BJ (cell line): ENCODE results near the gene RANBP10. TPM values are rescaled to one million over a fixed set of nuclear protein-coding genes. Genes with fewer than 3 reads are reported as not detected.

Experiments used
- CTCF ChIA-PET: fragments of 350-600 bp; formaldehyde crosslinking; extraction: SDS; loops from one replicate; lab custom pipeline; 2021; ENCODE audit warnings: antibody characterized with exemption, inconsistent platforms; lab: Yijun Ruan, JAX
- POLR2A ChIA-PET: fragments of 300-600 bp; sonication (Branson Sonifier 250); formaldehyde crosslinking; extraction: SDS; loops from one replicate; lab custom pipeline; 2021; ENCODE audit warnings: antibody characterized with exemption; lab: Charles Lee
- DNase-seq: peaks from one replicate; pipeline ENCODE4 v3.0.0-alpha.2; 2011; ENCODE audit warnings: low read depth
- H3K27me3 ChIP-seq: 2 replicates; pipeline ENCODE4 v1.6.0; 2011; ENCODE audit warnings: low read length; ENCODE audit not compliant: control insufficient read depth, insufficient read depth
- H3K36me3 ChIP-seq: 2 replicates; pipeline ENCODE4 v1.5.1; 2011; ENCODE audit warnings: low read length; ENCODE audit not compliant: control insufficient read depth, insufficient read depth
- H3K4me3 ChIP-seq: 2 replicates; pipeline ENCODE4 v1.5.1; 2011; ENCODE audit warnings: low read depth, mild to moderate bottlenecking, control low read depth, low read length
- polyA plus RNA-seq: library from polyadenylated mRNA; depleted of rRNA; stranded (reverse); fragments of >200 nt; gene quantifications from 2 replicates; pipeline ENCODE4 v1.2.3, GENCODE V29; 2011
- TF ChIP-seq, protein P1 (sequence below): IDR thresholded peaks from 2 replicates; pipeline ENCODE4 v1.5.1; 2011; ENCODE audit warnings: low read depth, mild to moderate bottlenecking, control low read depth, inconsistent platforms, low read length, moderate library complexity; ENCODE audit not compliant: insufficient read depth

Gene RANBP10
- polyA plus RNA-seq, 1 experiment, result 17.6 TPM

DNA sequence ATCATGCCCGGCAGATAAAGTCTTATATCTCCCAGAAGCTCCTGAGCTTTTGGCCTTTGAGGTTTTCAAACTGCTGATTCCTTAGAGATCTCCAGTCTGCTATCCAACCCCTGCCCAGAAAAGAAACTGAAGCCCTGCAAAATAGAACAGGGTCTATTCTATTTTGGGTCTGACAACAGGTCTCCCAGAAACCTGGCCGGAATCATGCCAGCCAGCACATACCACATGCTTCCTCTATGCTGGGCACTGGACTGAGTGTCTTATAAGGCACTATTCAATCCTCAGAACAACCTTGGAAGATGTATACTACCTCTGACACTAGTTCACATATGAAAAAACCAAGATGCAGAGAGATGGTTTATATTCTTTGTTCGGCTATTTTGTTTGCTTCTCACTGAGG, 66.0 kb downstream of the RANBP10 start:
- Histone ChIP-seq H3K27me3 (no peaks in the 10 kb centered on the region), H3K4me3 (no peak overlapping the region), H3K36me3 (peaks cover 18% of the 10 kb centered on the region)
- ChIA-PET POLR2A (no interaction called here), CTCF (no interaction called here)
- TF ChIP-seq, protein P1, sequence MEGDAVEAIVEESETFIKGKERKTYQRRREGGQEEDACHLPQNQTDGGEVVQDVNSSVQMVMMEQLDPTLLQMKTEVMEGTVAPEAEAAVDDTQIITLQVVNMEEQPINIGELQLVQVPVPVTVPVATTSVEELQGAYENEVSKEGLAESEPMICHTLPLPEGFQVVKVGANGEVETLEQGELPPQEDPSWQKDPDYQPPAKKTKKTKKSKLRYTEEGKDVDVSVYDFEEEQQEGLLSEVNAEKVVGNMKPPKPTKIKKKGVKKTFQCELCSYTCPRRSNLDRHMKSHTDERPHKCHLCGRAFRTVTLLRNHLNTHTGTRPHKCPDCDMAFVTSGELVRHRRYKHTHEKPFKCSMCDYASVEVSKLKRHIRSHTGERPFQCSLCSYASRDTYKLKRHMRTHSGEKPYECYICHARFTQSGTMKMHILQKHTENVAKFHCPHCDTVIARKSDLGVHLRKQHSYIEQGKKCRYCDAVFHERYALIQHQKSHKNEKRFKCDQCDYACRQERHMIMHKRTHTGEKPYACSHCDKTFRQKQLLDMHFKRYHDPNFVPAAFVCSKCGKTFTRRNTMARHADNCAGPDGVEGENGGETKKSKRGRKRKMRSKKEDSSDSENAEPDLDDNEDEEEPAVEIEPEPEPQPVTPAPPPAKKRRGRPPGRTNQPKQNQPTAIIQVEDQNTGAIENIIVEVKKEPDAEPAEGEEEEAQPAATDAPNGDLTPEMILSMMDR, result no peak
- no peak for DNase-seq

DNA sequence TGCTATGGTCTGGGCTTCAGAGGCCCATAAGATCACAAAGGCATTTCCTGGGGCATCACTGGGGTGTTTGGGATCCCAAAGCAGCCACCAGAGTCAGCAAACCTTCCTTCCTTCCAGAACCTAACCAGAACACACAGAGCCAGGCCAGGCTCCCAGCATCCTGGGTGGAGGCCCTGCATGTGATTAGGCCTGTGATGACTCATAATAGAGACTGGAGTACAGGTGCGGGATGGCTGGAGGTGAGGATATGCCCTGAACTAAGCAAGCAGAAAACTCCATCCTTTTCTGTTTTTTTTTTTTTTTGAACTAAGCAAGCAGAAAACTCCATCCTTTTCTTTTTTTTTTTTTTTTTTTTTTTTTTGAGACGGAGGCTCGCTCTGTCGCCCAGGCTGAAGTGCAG, 69.5 kb downstream of the RANBP10 start:
- no peak for DNase-seq
- Histone ChIP-seq H3K4me3 (no peak overlapping the region), H3K27me3 (no peaks in the 10 kb centered on the region), H3K36me3 (peaks cover 6% of the 10 kb centered on the region; the same call in 1 of the 2 replicates)
- TF ChIP-seq, protein P1, result no peak
- ChIA-PET POLR2A (no interaction called here), CTCF (no interaction called here)

DNA sequence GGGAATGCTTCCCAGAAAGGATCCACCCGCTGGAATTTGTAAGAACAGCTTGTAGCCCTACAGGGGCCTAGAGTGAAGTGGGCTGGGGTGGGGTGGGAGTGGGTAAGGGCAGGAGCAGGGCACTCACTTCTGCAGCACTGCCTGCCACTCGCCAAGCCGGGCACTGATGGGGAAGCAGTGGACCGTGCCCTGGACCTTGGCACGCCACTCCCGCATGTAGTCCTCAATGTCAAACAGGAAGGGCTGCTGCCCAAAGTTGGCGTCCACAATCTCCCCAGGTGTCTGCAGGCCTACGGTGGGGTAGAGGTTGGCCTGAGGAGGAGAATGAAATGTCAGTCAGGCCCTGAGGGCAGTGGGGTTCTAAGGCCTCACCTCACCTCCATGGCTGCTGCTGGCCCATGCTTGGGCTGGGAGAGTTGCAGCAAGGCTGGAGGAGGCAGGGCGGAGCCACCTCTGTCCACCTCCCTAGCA, 71.6 kb downstream of the RANBP10 start:
- peaks cover 13% of the 10 kb centered on the region for H3K36me3 ChIP-seq
- ChIA-PET POLR2A (no interaction called here), CTCF (interaction anchor here (0.5 kb wide), 1 partner anchor 64 kb away, joined by 3 read pairs; no protein-coding TSS in a partner anchor)
- no peaks in the 10 kb centered on the region for H3K27me3 ChIP-seq
- TF ChIP-seq, protein P1, result no peak
- no peak overlapping the region for H3K4me3 ChIP-seq
- no peak for DNase-seq

DNA sequence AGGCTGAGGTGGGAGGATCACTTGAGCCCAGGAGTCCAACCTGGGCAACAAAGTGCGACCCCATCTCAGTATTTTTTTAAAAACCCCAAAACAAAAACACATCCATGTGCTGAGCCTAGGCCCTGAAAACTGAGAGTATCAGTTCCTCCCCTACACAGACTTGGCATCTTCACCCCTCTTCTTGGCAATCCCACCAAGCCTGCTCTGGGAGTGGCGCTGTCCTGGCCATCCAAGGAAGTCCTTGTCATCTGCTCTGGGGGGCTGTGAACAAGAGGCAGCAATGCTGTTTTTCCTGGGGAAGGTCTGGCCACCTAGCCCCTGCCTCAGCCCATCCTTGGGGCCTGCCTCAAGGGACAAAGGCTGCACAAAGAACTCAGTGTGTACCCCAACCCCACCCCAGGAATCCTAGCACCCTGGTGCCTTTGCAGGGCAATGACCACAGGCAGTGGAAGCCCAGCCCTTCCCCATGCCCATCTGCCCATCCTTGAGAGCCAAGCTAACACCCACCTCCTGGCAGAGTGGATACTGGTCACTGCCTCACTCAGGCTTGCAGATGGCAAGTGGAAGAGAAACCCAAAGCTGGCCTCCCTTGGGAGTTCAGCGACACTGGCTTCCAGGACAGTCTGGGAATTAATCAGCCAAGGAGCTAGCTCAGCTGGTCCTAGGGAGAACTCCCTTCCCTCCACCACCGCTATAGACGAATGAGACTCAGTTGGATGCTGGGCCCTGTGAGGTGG, 72.5 kb downstream of the RANBP10 start:
- TF ChIP-seq, protein P1, result no peak
- ChIA-PET CTCF (interaction anchor here (0.5 kb wide), 1 partner anchor 63 kb away, joined by 3 read pairs; no protein-coding TSS in a partner anchor), POLR2A (no interaction called here)
- H3K27me3 ChIP-seq, result no peaks in the 10 kb centered on the region
- DNase-seq, result no peak
- H3K4me3 ChIP-seq, result no peak overlapping the region
- H3K36me3 ChIP-seq, result peaks cover 20% of the 10 kb centered on the region

DNA sequence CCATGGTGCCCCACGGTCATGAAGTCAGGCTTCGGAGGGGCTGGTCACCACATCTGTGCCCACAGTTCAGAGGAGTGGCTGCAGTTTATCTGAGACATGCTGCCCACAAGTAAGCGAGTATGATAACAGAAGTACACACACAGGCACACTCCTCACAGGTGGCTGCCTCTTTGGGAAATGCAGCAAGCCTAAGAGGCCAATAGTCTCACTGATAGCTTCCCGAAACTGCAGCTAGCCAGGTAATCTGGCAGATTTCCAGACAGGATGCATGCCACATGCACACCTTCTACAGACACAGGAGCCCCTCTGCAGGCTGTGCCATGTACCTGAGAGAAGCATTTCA, 74.6 kb downstream of the RANBP10 start:
- ChIA-PET CTCF (interaction anchor here (1.1 kb wide), 1 partner anchor 59 kb away, joined by 3 read pairs; no protein-coding TSS in a partner anchor), POLR2A (no interaction called here)
- TF ChIP-seq, protein P1, result no peak
- Histone ChIP-seq H3K4me3 (no peak overlapping the region), H3K36me3 (peaks cover 33% of the 10 kb centered on the region), H3K27me3 (no peaks in the 10 kb centered on the region)
- DNase-seq, result no peak
